ENCODE measurements around the gene HOXB6.

HOXB6 gene

DNA sequence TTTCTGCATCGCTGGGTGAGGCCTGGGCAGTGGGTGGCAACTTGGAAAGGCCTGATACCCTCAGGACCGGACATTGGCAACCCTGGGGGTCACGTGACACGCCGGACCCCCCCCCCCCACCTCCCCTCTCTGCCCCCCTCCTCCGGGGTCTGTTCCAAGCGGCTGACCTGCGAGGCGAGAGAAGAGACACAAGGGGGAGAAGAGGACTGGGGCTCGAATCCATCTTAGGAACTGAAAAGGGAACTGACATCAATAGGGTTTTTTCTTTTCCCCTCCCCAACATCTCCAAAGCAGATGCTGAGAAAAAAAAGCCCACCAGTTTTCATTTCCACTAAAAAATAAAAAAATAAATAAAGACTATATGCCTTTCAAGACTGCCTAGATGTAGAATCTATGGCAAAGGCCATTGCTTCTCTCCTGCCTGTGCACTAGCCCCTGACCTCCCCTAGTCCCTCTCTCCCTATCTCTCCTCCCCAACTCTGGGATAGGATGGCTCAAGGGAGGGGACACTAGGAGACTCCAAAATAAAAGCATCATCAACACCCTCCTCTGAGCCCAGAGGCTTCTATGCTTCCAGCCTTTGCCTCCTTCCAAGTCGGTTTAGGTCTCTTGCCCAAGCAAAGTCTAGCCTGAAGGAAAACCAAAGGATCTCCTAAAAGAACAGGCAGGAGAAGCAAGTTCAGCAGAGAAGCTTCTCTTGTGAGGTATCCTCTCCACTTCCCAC, 52.2 kb downstream of the HOXB6 start:
- DNase-seq (ENCODE audit: low read depth), result no peak

DNA sequence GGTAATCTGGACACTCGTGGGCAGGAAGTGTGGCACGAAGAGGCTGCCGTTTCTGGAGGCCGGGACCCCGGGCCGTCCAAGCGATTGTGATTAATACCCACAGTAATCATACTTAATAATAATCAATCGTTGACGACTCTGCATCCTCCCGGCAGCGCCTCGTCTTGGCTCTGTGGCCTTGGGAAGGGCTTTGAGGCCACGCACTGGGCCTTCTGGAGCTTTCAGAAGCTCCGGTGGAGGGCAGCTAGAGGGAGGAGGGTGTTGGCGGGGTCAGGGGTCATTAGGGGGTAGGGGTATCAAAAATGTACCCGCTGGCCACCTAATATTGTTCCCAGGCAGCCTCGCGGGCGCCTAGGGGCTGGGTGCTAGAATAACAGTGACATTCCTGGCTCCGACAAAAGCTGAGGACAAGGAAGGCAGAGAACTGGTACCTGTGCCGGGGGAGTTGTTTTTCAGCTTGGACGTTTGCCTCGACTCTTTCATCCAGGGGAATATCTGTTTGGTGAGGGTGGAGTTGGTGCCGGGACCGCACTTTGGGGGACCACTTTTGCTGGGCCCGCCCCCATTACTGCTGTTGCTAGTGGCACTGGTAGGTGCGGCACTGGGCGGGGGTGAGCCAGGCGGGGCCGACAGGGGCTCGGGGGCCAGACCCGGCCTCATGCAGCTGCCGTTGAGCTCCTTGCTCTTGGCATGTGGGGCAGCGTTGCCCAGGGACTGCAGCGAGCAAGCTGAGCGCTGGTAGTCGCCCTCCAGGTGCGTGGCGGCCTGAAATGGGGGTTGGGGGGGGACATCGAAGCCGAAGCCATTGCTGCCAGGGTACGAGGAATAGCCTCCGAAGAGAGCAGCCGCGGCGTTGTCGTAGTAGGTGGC, 53.0 kb downstream of the HOXB6 start:
- DNase-seq (ENCODE audit: low read depth), result no peak

DNA sequence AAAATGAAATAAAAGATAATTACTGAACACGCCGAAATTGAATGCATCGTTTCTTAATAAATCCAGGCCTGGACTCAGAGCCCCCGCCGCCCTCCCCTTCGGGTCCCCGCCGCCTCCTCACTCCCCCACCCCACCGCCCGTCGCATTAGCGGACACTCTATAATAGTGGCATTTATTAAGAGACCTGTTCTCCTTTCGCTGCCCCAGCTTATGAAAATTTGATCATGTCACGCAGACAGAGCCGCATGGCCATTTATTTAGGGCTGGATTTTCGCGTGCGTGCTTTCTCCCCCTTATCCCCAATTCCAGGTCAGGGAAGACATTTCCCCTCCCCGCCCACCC, 53.6 kb downstream of the HOXB6 start:
- no peak for DNase-seq (ENCODE audit: low read depth)

DNA sequence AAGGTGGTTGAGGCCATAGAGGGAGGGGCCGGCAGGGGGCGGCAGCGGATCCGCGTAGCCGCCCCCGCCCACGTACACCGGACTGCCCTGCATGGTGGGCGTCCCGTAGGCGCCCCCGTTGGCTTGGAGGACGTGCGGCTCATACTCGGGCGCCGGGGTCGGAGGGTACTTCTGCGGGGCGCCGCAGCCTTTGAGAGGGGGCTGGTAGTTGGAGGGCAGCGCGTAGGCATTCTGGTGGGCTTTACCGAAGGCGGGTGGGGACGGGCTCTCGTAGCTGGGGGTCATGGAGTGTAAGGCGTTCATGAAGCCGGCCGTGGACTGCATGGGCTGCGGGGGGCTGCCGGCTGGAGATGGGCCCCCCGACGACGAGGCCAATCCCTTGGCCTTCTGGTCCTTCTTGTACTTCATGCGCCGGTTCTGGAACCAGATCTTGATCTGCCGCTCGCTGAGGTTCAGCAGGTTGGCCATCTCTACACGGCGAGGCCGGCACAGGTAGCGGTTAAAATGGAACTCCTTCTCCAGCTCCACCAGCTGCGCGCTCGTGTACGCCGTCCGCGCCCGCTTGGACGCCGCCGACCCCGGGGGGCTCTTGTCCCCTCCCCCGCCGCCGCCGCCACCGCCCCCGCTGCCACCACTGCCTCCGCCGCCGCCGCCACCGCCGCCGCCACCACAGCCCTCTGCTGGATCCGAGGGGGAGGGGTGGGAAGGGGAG, 54.1 kb downstream of the HOXB6 start:
- DNase-seq (ENCODE audit: low read depth), result no peak

DNA sequence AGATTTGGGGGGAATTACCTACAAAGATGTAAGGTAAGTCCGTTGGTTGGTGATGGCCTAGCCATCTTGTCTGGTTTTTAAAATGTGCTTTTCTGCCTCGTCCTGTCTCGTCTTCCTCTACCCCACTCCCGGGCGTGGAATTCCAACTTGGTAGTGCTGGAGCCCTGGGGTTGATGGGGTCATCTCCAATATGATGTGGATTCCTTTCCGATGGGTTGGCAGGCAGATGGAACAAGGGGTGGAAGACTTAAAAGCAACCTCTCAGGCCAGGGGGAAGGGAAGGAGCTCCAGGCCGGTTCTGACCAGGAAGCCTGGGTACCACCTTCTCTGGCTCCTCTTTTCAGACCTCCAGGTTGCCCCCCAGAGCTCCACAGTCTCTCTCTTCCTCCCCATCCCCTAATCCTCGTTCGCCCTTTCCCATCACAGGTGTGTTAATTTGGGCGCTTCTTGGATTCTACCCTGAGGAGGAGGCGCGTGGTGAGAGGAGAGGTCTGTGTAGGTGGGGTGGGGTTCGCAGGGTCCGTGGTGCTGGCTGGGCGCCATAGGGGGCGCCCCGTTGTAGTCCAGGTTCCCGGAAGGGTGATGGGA, 54.8 kb downstream of the HOXB6 start:
- no peak for DNase-seq (ENCODE audit: low read depth)

DNA sequence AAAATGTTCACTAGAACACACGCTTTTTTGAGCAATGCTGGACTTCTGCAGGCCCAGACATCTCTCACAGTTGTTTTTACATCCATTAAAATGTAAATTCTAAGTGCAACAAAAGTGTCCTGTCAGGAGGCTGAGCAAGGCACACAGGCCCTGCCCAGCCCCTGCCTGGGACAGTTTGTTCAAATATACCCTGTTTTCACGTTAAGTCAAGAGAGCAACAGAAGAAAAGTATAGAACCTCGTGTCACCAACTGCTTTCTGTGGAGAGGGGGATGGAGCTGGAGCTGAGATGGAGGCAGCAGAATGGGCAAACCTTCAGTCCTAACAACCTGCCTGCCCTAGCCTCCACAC, 55.5 kb downstream of the HOXB6 start:
- DNase-seq (ENCODE audit: low read depth), result no peak

DNA sequence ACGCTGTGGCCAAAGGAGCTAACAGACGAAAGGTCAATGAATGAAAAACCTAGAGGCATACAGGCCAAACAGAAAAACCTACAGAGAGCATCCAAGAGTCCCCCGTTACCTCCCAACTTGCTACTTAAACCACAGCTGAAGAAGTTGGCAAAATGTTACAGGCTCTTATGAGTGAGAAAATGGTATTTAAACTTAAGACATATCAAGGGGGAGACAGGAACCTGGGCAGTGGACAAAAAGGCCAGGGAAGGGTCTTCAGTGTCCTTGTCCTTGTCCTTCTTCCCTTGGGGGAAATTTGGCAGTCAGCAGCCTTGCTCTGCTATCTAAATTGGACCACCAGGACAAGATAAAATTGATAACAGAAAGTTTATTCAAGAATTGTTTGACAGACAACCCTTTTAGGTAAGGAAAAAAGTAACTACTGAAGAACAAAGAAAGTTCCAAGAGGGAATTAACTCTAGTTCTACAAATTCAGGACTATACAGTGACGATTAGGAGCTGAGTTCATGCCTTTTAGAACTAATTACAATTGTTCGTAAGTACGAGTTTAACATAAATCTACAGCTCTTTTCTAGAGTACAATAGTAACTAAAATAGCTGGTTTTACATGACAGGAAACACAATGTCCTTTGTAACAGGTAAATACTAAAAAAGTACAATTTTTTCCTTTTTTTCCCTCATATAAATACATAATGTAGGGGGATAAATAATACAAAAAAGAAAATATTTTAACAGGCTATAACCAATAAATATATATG, 56.1 kb downstream of the HOXB6 start:
- no peak for DNase-seq (ENCODE audit: low read depth)

DNA sequence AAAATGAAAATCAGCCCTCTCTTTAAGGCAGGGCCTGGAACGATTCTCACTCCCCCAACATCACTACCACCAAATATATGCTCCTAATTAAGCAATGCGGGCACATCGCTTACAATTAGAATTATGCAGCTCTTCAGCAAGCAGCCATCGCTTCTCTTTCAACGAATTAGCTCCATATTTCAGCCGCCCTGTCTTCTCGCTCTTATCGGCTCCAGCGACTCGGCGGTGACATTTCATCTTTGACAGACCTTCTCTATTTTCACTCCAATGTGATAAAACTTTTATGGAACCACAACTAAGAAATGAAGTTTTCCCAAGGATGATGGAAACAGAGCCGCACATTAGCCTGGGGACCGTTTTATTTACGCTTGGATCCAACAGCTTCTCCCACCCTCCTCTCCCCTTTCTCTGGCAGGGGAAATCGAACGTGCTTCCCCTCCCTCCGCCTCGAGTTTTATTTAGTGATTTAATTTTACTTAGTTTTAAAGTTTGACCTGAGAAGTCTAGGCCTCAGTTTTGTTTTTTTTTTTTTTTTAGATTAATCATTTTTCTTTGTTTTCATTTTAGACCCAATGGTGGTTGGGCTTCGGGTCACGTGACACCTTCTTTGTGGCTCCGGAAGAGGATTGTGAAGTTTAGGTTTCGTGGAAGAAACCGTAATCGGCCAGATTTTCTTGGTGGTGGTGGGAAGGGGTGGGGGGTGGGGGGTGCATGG, 56.8 kb downstream of the HOXB6 start:
- DNase-seq (ENCODE audit: low read depth), result no peak

DNA sequence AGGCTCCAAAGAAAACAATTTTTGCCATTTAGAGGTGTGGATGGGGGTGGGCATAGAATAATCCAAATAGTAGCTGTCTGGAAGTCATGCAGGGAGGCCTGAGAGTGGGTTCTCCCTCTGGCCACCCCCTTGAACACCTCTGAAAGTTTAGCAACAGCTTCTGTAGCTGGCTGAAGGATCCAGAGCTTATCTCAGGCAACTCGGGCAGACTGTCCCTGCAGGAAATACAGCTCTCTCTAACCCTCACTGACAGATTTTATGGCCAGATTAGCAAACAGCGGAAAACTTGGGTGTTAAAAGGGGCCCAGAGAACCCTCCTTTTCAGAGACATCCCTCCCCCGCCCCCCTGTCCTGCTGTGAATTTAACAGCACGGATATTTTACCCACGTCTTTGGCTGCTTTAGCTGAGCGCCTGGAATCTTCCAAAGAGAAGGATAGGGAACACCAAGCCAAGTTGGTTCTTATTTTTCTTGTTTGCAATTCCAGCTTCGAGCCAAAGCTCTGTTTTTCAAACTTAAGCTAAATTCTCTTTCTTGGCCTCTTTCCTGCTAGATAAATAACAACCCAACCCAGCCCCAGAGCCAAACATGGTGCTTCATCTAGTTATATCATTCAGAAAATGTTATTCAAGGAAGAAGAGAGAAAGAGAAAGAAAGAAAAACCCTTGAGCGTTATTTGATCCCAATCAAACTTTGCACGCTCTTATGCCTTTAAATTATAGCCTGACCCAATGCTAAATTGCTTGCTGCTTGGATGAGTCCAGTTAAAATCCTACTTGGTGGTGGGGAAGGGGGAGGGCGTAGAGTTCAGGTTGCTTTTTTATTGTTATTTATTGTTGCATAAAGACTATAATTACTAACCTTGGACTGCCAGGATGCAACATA, 57.6 kb downstream of the HOXB6 start:
- DNase-seq (ENCODE audit: low read depth), result no peak

DNA sequence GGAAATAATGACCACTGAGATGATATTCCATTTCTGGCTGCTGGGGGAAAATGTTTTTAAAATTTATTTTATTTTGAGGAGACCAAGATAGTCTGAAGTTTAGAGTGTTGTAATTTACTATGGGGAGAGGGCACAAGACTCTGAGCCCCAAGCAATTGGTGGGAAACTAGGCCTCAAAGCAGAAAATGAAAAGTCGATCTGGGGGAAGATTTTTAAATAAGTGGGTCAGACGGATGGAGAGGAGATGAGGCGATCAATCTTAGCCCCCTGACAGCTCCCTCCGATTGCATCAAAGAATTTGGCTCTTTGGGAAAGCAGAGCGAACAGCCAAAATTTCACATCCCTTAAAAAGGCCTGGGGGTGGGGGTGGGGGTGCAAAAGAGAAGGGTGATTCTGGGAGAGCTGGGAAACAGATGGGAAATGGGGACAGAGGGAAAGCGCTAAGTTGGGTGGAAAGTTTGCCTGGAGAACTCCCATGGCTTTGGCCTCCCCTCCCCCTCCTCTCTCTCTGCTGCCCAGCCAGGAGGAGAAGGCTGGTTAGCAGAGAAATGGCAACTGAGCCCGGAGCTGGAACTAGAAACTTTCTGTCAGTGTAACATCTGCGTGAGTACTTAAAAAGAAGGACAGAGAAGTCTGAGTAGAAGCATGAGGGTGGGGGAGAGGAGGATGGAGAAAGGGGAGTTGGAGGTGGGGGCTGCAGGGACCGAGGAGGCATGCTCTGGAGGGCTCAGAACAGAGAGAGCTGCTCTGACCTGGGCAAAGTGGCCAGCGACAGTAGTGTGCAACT, 58.5 kb downstream of the HOXB6 start:
- DNase-seq (ENCODE audit: low read depth), result no peak
